Measurements from ENCODE around the gene GNAQ.

The GNAQ gene

DNA sequence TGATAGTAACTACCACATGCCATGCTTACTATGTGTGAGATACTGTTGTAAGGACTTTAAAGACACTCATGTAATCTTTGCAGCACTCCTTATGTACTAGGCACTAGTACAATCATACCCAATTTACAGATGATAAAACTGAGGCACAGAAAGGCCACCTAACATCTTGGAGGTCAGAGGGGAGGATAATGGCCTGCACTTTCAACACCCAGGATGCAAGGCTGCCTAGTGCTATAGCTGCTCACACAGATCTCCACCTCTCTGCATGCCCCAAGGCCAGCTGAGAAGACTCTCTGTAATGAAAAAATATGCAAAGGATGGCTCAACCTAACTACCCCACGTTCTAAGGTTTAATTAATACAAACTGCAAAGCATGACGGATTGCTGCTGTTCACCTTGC is 57.2 kb downstream of the GNAQ start:
- DNase-seq = no peak

DNA sequence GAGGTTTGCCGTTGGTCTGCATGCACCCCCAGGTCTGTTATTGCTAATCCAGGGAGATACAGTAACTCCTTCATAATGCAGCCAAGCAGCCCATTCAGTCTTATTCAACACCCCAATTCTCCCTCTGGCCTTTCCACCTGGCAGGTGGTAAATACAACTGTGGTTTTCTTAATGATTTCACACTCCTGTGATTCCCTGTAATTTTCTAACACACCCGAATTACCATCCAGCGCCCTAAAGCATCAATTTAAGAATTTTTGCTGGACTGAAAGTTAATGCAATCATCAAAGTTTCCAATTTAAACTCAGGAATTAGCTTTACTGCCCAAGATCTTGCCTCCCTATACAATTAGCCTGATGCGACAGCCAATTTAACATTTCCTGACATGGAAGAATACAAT is 62.5 kb downstream of the GNAQ start:
- DNase-seq = no peak

DNA sequence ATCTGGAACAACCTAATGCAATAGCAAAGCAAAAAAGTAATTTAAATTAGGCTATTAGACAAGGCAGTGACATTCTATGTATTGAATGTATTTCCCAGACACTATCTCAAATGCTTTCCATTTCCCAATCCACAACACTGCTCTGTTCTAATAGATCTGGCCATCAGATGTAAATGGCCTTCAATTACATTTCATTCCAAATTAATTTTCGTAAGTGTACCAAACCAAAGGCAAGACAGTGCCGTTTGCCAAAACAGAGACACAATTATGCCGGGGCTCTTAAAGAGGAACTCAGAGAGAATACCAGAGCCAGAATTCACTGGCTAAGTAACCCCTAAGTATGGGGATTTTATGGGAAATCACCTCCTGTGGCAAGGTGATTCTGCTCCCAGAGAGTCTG is 63.1 kb downstream of the GNAQ start:
- DNase-seq = no peak

- DNase-seq = no peak
These were observed 64.9 kb downstream of the GNAQ start for GRCh38 chr9:77966718-77967117.

- DNase-seq = no peak
These were observed 66.0 kb downstream of the GNAQ start for GRCh38 chr9:77965445-77966123.

DNA sequence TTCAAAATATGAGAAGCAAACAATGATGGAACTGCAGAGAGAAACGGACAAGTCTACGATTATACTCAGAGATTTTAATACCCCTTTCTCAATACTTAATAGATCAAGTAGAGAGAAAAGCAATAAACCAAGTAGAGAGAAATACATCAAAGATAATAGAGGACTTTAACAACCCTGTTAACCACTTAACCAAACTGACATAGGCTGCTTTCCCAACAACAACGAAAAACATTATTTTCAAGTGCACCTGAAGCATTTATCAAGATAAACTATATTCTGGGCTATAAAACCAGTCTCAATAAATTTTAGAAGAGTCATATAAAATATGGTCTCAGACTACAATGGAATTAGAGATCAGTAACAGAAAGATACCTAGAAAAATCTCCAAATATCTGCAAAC is 67.4 kb downstream of the GNAQ start:
- no peak for DNase-seq

DNA sequence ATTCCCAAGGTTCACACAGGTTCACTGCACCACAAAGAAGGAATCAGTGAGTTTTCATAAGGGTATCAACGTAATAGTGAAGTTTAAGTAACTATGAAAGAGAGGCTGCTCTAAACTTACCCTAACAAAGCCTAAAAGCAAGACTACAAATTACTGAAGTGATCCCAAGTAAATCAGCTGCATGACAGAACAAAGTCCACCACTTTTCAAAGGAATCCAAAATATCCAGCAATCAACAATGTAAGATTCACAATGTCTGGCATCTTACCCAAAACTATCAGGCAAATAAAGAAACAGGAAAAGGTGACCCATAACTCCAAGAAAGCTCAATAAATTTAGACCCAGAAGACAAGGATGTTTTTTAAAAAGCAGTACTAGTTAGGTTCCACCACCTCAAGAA is 70.1 kb downstream of the GNAQ start:
- no peak for DNase-seq

GRCh38 chr9:77960356-77961153 is 71.1 kb downstream of the GNAQ start:
- DNase-seq = no peak

DNA sequence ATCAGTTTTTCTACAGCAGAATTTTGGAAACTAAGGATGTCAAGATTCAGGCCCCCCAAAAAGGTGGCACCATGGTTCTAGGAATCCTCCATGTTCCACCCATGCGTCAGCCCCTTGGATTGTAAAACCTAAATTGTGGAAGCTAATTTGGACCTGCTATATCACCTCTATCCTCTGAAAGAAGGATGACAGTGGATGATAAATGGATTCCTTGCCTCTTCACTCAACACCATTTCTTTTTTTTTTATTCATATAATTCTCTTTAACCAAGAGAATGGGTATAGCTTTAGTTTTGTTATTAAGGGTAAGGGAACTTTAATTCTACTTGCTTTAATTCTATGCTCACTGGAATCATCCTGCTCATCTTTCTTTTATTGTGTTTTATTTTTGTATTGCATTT is 71.8 kb downstream of the GNAQ start:
- no peak for DNase-seq

- DNase-seq = peak in 1 of 4 experiments; percentile 19
These were observed 74.0 kb downstream of the GNAQ start for GRCh38 chr9:77957652-77958051.

DNA sequence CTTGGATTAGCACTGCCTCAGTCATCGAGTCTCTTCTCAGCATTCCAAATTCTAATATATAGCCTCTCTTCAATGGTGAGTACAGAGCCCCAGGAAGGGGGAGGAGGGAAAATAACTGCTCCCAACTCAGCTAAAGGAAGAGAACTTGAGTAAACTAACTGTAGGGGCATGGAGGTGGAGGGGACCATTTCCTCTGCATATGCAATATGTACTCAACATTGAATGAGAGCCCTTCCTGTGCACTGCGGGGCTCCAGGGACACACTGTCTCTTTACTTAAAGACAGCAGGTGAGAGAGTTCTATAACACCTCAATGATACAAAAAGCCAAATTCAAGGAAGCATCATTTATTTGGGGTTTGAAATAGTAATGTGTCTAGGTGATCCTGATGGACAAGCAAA is 75.1 kb downstream of the GNAQ start:
- no peak for DNase-seq

DNA sequence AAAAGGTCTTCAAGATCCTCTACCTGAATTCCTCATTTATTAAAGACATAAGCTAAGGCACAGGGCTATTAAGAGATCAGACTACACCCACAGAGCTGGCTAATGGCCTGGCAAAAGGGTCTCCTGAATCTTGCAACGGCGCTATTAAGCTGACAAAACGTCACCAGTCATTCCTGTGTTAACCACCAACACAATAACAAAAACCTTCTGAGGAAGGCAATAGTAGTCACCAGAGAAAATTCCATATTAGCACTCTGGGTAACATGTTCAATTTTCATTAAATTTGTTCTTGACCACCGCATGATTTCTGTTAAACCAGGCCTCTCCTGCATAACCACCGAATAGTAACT is 77.0 kb downstream of the GNAQ start:
- DNase-seq = no peak

- DNase-seq = peak; percentile 41 to 78 (median 64)
These were observed 77.5 kb downstream of the GNAQ start for GRCh38 chr9:77954013-77954665.

DNA sequence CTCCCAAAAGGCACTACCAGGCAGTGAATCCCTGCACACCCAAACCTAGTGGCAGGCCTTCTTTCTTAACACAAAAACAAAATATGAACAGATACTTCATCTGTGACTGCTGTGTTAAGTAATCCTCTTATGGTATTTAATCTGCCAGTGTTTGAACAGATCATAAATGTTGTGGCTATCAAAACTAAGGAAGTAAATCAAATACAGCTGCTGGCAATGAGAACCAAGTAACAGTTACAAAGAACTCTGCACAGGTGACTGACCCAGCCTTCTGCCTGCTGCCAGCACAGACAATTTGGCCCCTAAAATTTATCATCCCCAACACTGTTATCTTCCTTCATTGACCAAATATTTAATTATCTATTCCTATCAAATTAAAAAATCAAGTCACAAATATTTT is 78.0 kb downstream of the GNAQ start:
- peak in 2 of 4 experiments; percentile 36 to 50 for DNase-seq

GRCh38 chr9:77952635-77953328 is 78.8 kb downstream of the GNAQ start:
- no peak for DNase-seq

GRCh38 chr9:77951369-77951768 is 80.2 kb downstream of the GNAQ start:
- DNase-seq = no peak

- peak in 1 of 4 experiments; percentile 32 for DNase-seq
These were observed 81.7 kb downstream of the GNAQ start for GRCh38 chr9:77949751-77950436.

- DNase-seq = no peak
These were observed 84.0 kb downstream of the GNAQ start for GRCh38 chr9:77947651-77948050.

GRCh38 chr9:77946969-77947620 is 84.5 kb downstream of the GNAQ start:
- peak; percentile 40 to 70 (median 61) for DNase-seq

- no peak for DNase-seq
These were observed 85.3 kb downstream of the GNAQ start for GRCh38 chr9:77946296-77946695.

DNA sequence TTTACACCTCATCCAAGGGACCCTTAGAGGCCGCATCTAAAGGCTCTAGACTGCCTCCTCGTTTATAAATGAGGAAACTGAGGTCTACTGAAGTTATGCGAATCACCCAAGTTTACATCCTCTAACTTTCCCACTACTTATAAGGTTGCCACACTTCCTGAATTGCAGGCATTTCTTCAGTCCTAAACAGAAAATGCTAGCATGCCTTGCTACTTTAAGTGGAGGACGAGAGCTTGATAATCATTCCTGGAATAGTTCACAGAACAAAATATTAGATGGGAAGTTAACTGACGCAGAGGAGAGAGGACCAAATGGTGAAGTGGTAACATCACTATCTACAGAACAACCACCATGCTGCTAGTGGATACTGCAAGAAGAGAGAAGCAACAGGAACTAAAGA is 85.8 kb downstream of the GNAQ start:
- DNase-seq = peak; percentile 59 to 85 (median 74)

Data from suppressor macrophage (primary cell).